Activated T-cell treated with anti-CD3 and anti-CD28 coated beads, Interleukin-2, amount 50 U/mL, for 1 hour (primary cell): Measurements from ENCODE around the gene DPP10.

Experiments
- DNase-seq: peaks from one replicate; pipeline ENCODE4 v3.0.0-alpha.2; 2020

DPP10 gene

GRCh38 chr2:115606350-115606749 is 1163.9 kb downstream of the DPP10 start:
- DNase-seq, result no peak

- no peak for DNase-seq
Observed at GRCh38 chr2:115609978-115610377, 1167.5 kb downstream of the DPP10 start.

- no peak for DNase-seq
Observed at GRCh38 chr2:115610888-115611287, 1168.4 kb downstream of the DPP10 start.

GRCh38 chr2:115624332-115624731 is 1181.9 kb downstream of the DPP10 start:
- no peak for DNase-seq

DNA sequence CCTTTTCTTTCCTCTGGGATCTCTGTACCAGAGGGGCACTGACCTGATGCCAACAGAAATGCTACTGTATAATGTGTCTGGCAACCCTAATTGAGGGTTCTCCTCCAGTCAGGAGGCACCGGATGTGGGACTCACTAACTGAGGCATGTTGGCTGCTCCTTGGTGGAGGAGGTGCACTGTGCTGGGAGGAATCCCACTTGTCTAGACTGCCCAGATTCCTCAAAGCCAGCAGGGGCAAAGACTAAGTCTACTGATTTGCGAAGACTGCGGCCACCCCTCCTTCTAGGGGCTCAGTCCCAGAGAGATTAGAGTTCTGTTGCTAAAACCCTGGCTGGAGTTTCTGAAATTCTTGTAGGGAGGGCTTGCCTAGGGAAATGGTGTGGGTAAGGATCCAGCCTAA is 1192.1 kb downstream of the DPP10 start:
- DNase-seq, result no peak

GRCh38 chr2:115635430-115635829 is 1193.0 kb downstream of the DPP10 start:
- DNase-seq, result no peak

GRCh38 chr2:115649731-115650130 is 1207.3 kb downstream of the DPP10 start:
- no peak for DNase-seq

DNA sequence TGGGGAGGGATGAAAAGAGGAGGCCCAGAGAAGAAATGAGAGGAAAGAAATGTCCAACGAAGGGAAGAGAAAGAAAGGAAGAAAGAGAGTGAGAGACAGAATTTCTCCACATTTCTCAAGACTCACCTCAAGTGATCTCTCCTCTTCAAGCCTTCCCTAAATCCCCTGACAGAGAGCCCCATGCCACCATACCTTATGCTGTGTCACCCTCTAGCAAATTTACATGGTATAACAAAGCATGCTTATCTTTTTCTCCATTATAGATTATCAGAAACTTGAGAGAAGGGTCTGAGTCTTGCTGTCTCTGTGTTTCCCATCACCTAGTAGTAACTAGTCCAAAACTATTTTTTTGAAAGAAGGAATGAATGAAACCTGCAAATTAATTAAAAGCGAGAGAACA is 1208.4 kb downstream of the DPP10 start:
- DNase-seq, result no peak

GRCh38 chr2:115652652-115653051 is 1210.2 kb downstream of the DPP10 start:
- no peak for DNase-seq

DNA sequence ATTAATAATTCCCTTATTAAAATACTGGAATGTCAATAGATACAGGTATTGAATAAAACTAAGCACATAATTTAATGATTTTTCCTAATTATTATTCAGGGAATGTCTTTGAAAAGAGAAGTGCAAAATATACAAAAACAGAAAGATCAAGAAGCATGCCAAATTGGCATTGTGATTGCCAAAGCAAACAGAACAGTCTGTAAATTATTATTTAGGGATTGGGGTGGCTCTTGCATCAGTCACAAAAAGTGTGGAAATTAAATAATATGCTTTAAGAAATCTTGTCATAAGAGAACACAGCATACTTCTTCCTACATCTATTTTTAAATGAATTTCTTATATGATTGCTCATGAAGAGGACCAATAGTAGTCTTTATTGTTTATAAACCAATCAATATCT is 1211.9 kb downstream of the DPP10 start:
- no peak for DNase-seq

- no peak for DNase-seq
Observed at GRCh38 chr2:115678129-115678528, 1235.7 kb downstream of the DPP10 start.

DNA sequence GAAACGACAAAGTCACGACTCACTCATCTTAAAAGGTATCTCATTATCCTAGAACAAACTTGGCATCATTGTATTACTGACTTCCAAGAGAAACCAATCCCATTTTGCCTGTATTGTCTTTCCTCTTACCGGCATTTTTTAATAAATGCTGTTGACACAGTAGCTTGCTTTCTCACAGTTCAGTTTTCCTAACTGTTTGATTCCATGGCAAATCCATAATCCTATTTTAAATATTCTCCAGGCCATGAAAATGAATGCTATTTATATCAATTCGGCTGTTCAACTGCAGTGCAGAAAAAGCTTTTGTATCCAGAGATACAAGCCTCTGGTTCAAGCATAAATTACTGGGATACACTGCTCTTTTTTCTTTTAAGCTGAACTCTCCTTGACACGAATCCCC is 1241.9 kb downstream of the DPP10 start:
- DNase-seq, result no peak

DNA sequence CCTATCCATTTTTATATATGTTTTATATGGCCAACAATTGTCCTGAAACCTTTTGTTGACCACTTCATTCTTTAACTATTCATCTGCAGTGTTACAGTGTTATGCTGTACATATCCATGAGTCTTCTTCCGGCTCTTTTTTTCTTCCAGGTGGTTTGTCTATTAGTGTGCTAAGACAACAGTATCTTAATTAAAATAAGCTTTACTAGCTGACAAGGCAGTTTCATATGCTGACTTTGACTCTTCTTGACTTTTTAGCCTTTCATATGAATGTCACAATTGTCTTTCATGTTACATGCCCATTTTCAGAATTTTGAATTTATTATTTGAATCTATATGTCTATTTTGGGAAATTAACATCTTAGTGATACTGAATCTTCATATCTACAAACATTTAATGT is 1249.0 kb downstream of the DPP10 start:
- DNase-seq, result no peak

GRCh38 chr2:115694651-115695050 is 1252.2 kb downstream of the DPP10 start:
- DNase-seq, result no peak

- no peak for DNase-seq
Observed at GRCh38 chr2:115733190-115733775, 1290.8 kb downstream of the DPP10 start.

- DNase-seq, result no peak
Observed at GRCh38 chr2:115738111-115738510, 1295.7 kb downstream of the DPP10 start.

- no peak for DNase-seq
Observed at GRCh38 chr2:115739574-115739973, 1297.1 kb downstream of the DPP10 start.

GRCh38 chr2:115746151-115746550 is 1303.7 kb downstream of the DPP10 start:
- DNase-seq, result no peak

- DNase-seq, result no peak
Observed at GRCh38 chr2:115757286-115757685, 1314.8 kb downstream of the DPP10 start.

GRCh38 chr2:115763601-115764000 is 1321.2 kb downstream of the DPP10 start:
- DNase-seq, result no peak

DNA sequence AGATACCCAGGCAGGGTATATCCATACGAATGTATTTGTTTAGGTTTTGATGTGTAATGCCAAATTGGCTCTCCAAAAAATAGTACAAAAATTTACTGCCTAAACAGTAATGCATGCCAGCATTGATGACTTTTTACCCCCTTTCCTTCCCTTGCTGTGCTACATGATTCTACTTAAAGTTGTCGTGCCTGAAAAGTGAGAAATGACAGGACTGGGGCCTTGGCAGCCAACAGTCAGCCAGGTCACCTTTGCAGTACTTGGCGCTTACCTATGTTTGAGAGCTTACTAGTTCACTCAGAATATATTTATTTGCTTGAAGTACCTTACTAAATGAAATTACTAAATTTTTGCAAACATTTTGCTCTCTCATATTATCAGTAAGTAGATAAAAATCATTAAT is 1329.1 kb downstream of the DPP10 start:
- DNase-seq, result no peak

DNA sequence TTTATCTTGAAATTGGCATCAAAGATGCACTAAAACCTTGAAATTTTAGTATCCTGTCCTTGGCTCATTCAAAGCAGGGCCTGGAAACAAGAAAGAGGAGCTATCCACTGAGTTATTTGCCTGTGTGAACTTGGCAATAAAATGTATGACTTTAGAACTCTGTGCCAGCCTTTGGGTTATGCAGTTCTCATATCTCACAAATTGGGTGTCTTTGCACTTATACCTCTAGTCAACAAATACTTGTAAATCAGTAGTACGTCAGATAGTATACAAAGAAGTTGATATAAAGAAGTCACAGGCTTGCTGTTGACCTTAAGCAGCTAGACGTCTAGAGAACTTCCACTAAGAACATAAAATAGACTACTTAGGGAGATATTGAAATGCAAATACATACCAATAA is 1331.9 kb downstream of the DPP10 start:
- DNase-seq, result no peak

DNA sequence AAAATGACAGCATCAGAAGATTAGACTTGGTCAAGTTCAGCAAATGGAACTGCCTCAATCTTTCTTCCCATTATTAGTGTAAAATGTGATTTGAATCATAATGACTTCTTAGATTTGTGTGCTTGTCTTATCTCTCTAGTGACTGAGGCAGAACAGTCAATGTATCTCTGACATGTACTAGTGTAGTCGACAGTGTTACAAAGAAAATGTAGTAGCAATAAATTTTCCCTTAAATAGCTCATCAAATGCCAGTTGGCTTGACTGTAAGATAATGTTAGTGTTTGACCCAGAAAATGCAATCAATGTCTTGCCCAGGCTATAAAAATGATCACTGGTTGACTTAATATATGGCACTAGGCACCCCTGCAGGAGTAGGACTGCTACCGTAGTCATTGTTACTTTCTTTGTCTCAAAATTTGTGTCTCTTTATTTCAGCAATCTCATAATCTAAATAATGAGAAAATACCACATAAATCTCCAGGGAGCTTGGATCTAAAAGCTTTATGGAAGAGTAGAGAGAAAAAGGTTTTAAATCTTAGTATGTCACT is 1336.7 kb downstream of the DPP10 start:
- no peak for DNase-seq

DNA sequence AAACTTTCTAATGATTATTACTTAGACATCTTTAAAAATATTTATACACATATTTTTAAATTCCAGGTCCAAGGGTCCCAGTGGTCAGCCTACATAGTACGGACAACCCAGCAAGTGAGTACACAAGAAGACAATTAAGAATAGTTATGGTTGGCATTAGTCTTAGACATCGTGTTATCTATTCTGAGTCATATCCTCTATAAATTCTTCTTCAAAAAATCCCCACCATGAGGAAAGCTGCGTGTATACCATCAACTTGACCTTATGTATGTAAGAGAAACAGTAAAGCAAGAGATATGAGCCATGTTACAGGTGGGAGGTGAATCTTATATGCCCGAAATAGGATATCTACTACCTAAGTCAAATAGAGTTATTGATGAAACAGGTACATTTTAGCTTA is 1339.8 kb downstream of the DPP10 start:
- DNase-seq, result no peak

DNA sequence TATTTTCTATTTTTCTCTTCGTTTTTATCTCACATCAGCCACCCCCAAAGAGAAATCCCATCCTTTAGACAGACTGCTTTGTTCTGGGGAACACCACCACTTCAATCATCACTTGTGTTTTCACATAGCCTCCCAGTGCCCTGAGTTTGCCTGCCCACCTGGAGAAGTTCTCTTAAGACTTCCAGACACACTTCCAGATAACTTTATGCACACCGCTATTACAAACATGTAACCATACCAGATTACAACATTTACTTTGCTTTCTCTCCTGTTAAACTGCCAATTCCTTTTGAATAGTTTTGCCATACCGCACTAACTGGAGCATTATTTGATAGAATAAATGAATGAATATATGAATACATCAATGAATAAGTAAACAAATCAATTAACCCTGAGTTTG is 1353.6 kb downstream of the DPP10 start:
- DNase-seq, result no peak
